HL-60 (cell line): ENCODE measurements around the gene BCAN.

ENCODE experiments used
- POLR2AphosphoS5 ChIP-seq: IDR thresholded peaks from 2 replicates; pipeline ENCODE4 v1.6.1; 2012; ENCODE audit warnings: low read depth
- TF ChIP-seq, protein P1 (sequence below): IDR thresholded peaks from one replicate; pipeline ENCODE4 v1.5.1; 2011; ENCODE audit warnings: low read length, control low read depth, inconsistent platforms; ENCODE audit not compliant: insufficient read depth

DNA sequence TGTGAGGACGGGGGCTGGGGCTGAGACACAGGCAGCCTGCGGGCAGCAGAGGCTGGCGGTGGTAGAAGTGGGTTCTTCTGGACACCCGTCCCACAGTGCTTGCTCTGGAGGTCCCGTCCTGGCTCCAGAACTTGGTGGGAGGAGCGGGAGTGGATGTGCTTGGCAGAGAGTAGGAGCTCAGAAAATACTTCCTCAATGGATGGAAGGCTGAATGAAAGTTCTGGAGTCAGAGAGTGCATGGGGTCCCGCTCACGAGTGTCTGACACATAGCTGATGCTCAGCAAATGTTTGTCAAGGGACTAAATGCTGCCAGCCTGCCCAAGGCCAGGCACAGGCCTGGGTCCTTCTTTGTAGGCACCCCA is 48.7 kb downstream of the BCAN start:
- TF ChIP-seq, protein P1, sequence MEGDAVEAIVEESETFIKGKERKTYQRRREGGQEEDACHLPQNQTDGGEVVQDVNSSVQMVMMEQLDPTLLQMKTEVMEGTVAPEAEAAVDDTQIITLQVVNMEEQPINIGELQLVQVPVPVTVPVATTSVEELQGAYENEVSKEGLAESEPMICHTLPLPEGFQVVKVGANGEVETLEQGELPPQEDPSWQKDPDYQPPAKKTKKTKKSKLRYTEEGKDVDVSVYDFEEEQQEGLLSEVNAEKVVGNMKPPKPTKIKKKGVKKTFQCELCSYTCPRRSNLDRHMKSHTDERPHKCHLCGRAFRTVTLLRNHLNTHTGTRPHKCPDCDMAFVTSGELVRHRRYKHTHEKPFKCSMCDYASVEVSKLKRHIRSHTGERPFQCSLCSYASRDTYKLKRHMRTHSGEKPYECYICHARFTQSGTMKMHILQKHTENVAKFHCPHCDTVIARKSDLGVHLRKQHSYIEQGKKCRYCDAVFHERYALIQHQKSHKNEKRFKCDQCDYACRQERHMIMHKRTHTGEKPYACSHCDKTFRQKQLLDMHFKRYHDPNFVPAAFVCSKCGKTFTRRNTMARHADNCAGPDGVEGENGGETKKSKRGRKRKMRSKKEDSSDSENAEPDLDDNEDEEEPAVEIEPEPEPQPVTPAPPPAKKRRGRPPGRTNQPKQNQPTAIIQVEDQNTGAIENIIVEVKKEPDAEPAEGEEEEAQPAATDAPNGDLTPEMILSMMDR, result no peak
- no peak for TF ChIP-seq POLR2AphosphoS5
